Thoracic aorta endothelial cell (primary cell): ENCODE results near the gene PCDH19. TPM values are rescaled to one million over a fixed set of nuclear protein-coding genes. Genes with fewer than 3 reads are reported as not detected.

Source experiments
- total RNA-seq: library from RNA; depleted of rRNA; stranded (reverse); fragments of >200 nt; gene quantifications from 2 replicates; pipeline ENCODE4 v1.2.3, GENCODE V29; 2012

PCDH19 gene, protein sequence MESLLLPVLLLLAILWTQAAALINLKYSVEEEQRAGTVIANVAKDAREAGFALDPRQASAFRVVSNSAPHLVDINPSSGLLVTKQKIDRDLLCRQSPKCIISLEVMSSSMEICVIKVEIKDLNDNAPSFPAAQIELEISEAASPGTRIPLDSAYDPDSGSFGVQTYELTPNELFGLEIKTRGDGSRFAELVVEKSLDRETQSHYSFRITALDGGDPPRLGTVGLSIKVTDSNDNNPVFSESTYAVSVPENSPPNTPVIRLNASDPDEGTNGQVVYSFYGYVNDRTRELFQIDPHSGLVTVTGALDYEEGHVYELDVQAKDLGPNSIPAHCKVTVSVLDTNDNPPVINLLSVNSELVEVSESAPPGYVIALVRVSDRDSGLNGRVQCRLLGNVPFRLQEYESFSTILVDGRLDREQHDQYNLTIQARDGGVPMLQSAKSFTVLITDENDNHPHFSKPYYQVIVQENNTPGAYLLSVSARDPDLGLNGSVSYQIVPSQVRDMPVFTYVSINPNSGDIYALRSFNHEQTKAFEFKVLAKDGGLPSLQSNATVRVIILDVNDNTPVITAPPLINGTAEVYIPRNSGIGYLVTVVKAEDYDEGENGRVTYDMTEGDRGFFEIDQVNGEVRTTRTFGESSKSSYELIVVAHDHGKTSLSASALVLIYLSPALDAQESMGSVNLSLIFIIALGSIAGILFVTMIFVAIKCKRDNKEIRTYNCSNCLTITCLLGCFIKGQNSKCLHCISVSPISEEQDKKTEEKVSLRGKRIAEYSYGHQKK (N-terminal part only)
- 1.1 and 1.6 TPM in 2 replicates for total RNA-seq

DNA sequence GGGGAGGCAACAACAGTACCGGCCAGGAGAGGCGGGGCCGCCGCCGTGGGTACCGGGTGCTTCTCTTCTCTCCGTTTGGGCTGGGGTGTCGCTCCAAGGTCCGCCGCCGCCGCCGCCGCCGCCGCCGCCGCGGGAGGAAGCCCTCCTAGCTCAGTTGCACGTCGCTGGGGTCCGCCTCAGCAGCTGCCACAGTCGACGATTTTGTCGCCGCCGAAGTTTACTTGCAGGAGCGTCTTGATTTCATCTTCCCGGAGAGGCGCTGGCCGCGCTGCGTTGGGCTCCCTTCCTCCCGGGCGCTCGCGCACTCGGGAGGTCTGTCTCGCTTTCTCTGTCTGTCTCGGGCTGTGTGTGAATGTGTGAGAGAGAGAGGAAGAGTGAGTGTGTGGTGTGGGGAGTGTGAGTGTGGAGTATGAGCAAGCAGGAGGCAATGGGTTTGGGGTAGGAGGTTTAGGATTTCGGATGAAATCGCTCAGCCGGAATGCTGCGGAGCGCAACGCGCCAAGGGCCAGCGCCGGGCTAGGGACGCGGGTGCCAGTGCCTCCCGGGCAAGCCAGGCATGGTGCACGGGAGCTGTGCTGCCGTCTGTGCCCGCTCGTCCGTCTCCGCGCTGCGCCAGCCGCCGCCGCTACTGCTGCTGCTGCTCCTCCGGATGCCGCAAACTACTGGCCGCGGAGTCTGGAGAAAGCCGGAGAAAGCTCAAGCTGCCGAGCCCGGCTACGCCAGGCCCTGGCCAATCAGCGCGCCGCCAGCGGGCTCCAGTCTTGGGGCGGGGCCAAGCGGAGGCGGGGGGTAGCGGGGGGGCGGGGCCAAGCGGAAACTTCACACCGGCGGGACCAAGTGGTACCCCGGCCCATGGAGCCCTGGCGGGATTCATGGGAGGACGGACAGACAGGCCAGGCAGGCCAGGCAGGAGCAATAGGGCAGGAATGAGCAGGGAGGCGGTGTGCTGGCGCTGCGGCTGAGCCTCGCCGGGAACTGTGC is at the start of gene PCDH19:
TSS of gene PCDH19 (minus strand) at position 664 of the 981 bp plus-strand sequence. CDS start 1,676 bp downstream, outside the sequence.

Other genes with a start within 250 kb of the PCDH19 start
- gene TNMD, start 174.7 kb upstream of the PCDH19 start, total RNA-seq: not detected in 2 replicates
- gene TSPAN6, start 226.5 kb upstream of the PCDH19 start, total RNA-seq: 49.3 and 60.9 TPM in 2 replicates
- 109 and 143 TPM in 2 replicates for gene SRPX2, start 233.9 kb upstream of the PCDH19 start, total RNA-seq